WTC11 (cell line): ENCODE results near the gene SPSB2. TPM values are rescaled to one million over a fixed set of nuclear protein-coding genes. Genes with fewer than 3 reads are reported as not detected.

Experiments used
- ATAC-seq: fragments of 200-7000 bp; cut with Tn5 transposase; 2 replicates; pipeline ENCODE4 v1.10.0; 2021; ENCODE audit warnings: mild to moderate bottlenecking, moderate library complexity
- CTCF ChIA-PET: fragments of 300-600 bp; sonication (Branson Sonifier 250); formaldehyde crosslinking; loops from one replicate; lab custom pipeline; 2021; ENCODE audit warnings: antibody characterized with exemption; lab: Charles Lee
- POLR2A ChIA-PET: fragments of 350-600 bp; sonication (Branson Sonifier 250); formaldehyde crosslinking; loops from one replicate; lab custom pipeline; 2021; ENCODE audit warnings: antibody characterized with exemption; lab: Charles Lee
- DNase-seq: peaks from one replicate; pipeline ENCODE4 v3.0.0; 2021; ENCODE audit warnings: low spot score
- H3K27ac Mint-ChIP-seq: 2 replicates; pipeline ENCODE4 v1.8.0; 2021; ENCODE audit warnings: mixed read lengths
- H3K27me3 Mint-ChIP-seq: 2 replicates; pipeline ENCODE4 v1.8.0; 2021; ENCODE audit warnings: low read depth, mild to moderate bottlenecking, moderate library complexity, mixed read lengths
- H3K36me3 Mint-ChIP-seq: 2 replicates; pipeline ENCODE4 v1.8.0; 2021; ENCODE audit warnings: mixed read lengths
- H3K4me1 Mint-ChIP-seq: 2 replicates; pipeline ENCODE4 v1.8.0; 2022; ENCODE audit warnings: mixed read lengths
- H3K4me3 Mint-ChIP-seq: 2 replicates; pipeline ENCODE4 v1.8.0; 2021; ENCODE audit warnings: mild to moderate bottlenecking, moderate library complexity, mixed read lengths
- H3K9me3 Mint-ChIP-seq: 2 replicates; pipeline ENCODE4 v1.8.0; 2021; ENCODE audit warnings: mixed read lengths
- FOXJ3 ChIP-seq: sonication (generic); formaldehyde crosslinking; IDR thresholded peaks from 2 replicates; pipeline ENCODE4 v1.9.0; 2021; ENCODE audit warnings: missing genetic modification reagents, mild to moderate bottlenecking, borderline replicate concordance
- FOXP1 ChIP-seq: sonication (generic); formaldehyde crosslinking; IDR thresholded peaks from 2 replicates; pipeline ENCODE4 v1.8.0; 2022; ENCODE audit warnings: missing genetic modification reagents, mild to moderate bottlenecking, moderate library complexity, borderline replicate concordance
- IRF2 ChIP-seq: sonication (generic); formaldehyde crosslinking; IDR thresholded peaks from 2 replicates; pipeline ENCODE4 v1.8.0; 2022; ENCODE audit warnings: low read depth, missing genetic modification reagents, borderline replicate concordance
- ZNF671 ChIP-seq: fragments of 250-450 bp; sonication (Bioruptor Pico); IDR thresholded peaks from 2 replicates; pipeline ENCODE4 v1.8.0; 2021; ENCODE audit warnings: mild to moderate bottlenecking
- total RNA-seq: library from RNA; stranded (reverse); gene quantifications from 3 replicates; pipeline ENCODE4 v1.2.3, GENCODE V29; 2021
- TF ChIP-seq, protein P1 (sequence below): sonication (generic); formaldehyde crosslinking; IDR thresholded peaks from 2 replicates; pipeline ENCODE4 v1.8.0; 2022; ENCODE audit warnings: missing genetic modification reagents
- TF ChIP-seq, protein P2 (sequence below): sonication (generic); formaldehyde crosslinking; IDR thresholded peaks from 2 replicates; pipeline ENCODE4 v1.8.0; 2023; ENCODE audit warnings: missing genetic modification reagents
- TF ChIP-seq, protein P3 (sequence below): fragments of 250-450 bp; sonication (Bioruptor Pico); IDR thresholded peaks from 2 replicates; pipeline ENCODE4 v1.8.0; 2021; ENCODE audit warnings: mild to moderate bottlenecking
- TF ChIP-seq, protein P4 (sequence below): sonication (generic); formaldehyde crosslinking; IDR thresholded peaks from 2 replicates; pipeline ENCODE4 v1.8.1; 2023; ENCODE audit warnings: mild to moderate bottlenecking, missing genetic modification reagents, moderate library complexity
- TF ChIP-seq, protein P5 (sequence below): sonication (generic); formaldehyde crosslinking; IDR thresholded peaks from 2 replicates; pipeline ENCODE4 v1.8.1; 2023; ENCODE audit warnings: mild to moderate bottlenecking, moderate library complexity, missing genetic modification reagents
- TF ChIP-seq, protein P6 (sequence below): sonication (generic); formaldehyde crosslinking; IDR thresholded peaks from 2 replicates; pipeline ENCODE4 v1.8.0; 2023; ENCODE audit warnings: mild to moderate bottlenecking, missing genetic modification reagents

Gene SPSB2
- total RNA-seq, 1 experiment from 2014 or later: 25.5 TPM

DNA sequence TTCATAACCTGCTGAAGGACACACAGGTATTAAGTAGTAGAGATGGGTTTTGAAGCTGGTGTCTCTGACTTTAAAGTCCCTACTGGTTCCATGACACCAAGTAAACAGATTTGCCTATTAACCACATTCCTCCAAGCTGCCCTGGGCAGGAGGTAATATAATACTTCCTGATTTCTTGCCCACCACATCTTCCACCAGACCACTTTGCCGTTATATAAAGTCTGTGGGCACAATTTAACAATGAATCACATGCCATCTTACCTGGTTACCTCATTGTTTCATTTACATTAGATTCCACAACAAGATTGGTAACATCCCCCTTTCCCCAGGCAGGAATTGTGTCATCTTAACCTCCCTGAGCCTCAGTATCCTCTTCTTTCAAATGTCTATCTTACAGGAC is 30.6 kb upstream of the SPSB2 start:
- ATAC-seq: no peak
- Mint-ChIP-seq H3K9me3 (no peaks in the 10 kb centered on the region), H3K4me1 (peaks cover 12% of the 10 kb centered on the region)
- CTCF ChIA-PET: interaction anchor here (0.8 to 8.0 kb wide), 7 partner anchors 12 to 37 kb away, joined by 4 to 53 read pairs (median 10); partner anchors contain the start of genes SPSB2 and TPI1
- TF ChIP-seq, protein P1, sequence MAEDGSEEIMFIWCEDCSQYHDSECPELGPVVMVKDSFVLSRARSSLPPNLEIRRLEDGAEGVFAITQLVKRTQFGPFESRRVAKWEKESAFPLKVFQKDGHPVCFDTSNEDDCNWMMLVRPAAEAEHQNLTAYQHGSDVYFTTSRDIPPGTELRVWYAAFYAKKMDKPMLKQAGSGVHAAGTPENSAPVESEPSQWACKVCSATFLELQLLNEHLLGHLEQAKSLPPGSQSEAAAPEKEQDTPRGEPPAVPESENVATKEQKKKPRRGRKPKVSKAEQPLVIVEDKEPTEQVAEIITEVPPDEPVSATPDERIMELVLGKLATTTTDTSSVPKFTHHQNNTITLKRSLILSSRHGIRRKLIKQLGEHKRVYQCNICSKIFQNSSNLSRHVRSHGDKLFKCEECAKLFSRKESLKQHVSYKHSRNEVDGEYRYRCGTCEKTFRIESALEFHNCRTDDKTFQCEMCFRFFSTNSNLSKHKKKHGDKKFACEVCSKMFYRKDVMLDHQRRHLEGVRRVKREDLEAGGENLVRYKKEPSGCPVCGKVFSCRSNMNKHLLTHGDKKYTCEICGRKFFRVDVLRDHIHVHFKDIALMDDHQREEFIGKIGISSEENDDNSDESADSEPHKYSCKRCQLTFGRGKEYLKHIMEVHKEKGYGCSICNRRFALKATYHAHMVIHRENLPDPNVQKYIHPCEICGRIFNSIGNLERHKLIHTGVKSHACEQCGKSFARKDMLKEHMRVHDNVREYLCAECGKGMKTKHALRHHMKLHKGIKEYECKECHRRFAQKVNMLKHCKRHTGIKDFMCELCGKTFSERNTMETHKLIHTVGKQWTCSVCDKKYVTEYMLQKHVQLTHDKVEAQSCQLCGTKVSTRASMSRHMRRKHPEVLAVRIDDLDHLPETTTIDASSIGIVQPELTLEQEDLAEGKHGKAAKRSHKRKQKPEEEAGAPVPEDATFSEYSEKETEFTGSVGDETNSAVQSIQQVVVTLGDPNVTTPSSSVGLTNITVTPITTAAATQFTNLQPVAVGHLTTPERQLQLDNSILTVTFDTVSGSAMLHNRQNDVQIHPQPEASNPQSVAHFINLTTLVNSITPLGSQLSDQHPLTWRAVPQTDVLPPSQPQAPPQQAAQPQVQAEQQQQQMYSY: no peak
- TF ChIP-seq, protein P2, sequence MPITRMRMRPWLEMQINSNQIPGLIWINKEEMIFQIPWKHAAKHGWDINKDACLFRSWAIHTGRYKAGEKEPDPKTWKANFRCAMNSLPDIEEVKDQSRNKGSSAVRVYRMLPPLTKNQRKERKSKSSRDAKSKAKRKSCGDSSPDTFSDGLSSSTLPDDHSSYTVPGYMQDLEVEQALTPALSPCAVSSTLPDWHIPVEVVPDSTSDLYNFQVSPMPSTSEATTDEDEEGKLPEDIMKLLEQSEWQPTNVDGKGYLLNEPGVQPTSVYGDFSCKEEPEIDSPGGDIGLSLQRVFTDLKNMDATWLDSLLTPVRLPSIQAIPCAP (CRISPR knock-in tag): no peak
- TF ChIP-seq FOXJ3 (CRISPR knock-in tag) (no peak), IRF2 (no peak)
- TF ChIP-seq, protein P3, sequence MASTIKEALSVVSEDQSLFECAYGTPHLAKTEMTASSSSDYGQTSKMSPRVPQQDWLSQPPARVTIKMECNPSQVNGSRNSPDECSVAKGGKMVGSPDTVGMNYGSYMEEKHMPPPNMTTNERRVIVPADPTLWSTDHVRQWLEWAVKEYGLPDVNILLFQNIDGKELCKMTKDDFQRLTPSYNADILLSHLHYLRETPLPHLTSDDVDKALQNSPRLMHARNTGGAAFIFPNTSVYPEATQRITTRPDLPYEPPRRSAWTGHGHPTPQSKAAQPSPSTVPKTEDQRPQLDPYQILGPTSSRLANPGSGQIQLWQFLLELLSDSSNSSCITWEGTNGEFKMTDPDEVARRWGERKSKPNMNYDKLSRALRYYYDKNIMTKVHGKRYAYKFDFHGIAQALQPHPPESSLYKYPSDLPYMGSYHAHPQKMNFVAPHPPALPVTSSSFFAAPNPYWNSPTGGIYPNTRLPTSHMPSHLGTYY (CRISPR knock-in tag): no peak
- TF ChIP-seq, all 79 proteins: peak for 0
- Mint-ChIP-seq H3K36me3 (no peaks in the 10 kb centered on the region), H3K27me3 (peaks cover 6% of the 10 kb centered on the region; the same call in 1 of the 2 replicates), H3K4me3 (no peak overlapping the region), H3K27ac (no peak overlapping the region; the same call in 1 of the 2 replicates)
- POLR2A ChIA-PET: interaction anchor here (1.6 to 2.1 kb wide), 2 partner anchors 34 to 40 kb away, joined by 9 to 12 read pairs; partner anchors contain the start of genes C12orf57 and RNU7-1
- no peak for DNase-seq

DNA sequence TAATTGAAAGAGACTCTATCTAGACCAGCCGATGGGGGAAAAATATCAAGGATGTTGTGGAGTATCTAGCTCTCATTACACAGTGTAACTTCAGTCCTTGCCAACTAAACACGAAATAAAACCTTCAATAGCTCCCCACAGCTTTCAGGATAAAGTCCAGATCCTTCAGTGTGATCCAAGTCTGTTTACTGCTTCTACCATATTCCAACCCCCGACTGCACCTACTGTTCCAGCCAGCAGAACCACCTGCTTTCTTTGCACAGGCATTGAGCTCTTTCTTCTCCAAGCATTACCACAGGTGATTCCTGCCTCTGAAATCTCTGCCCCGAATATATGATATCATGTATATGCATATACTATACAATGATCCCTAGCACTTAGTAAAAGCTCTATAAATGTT is 29.3 kb upstream of the SPSB2 start:
- Mint-ChIP-seq H3K36me3 (no peaks in the 10 kb centered on the region), H3K27me3 (peaks cover 2% of the 10 kb centered on the region; the same call in 1 of the 2 replicates), H3K9me3 (no peaks in the 10 kb centered on the region), H3K27ac (peak overlapping the region; percentile 17; the same call in 1 of the 2 replicates), H3K4me1 (peaks cover 12% of the 10 kb centered on the region), H3K4me3 (no peak overlapping the region)
- DNase-seq (no peak), ATAC-seq (no peak)
- TF ChIP-seq, protein P4, sequence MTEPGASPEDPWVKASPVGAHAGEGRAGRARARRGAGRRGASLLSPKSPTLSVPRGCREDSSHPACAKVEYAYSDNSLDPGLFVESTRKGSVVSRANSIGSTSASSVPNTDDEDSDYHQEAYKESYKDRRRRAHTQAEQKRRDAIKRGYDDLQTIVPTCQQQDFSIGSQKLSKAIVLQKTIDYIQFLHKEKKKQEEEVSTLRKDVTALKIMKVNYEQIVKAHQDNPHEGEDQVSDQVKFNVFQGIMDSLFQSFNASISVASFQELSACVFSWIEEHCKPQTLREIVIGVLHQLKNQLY (CRISPR knock-in tag): no peak
- TF ChIP-seq ZNF671 (CRISPR knock-in tag): no peak
- TF ChIP-seq FOXP1: no peak
- TF ChIP-seq, protein P5, sequence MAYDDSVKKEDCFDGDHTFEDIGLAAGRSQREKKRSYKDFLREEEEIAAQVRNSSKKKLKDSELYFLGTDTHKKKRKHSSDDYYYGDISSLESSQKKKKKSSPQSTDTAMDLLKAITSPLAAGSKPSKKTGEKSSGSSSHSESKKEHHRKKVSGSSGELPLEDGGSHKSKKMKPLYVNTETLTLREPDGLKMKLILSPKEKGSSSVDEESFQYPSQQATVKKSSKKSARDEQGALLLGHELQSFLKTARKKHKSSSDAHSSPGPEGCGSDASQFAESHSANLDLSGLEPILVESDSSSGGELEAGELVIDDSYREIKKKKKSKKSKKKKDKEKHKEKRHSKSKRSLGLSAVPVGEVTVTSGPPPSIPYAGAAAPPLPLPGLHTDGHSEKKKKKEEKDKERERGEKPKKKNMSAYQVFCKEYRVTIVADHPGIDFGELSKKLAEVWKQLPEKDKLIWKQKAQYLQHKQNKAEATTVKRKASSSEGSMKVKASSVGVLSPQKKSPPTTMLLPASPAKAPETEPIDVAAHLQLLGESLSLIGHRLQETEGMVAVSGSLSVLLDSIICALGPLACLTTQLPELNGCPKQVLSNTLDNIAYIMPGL (CRISPR knock-in tag): no peak
- TF ChIP-seq, protein P6, sequence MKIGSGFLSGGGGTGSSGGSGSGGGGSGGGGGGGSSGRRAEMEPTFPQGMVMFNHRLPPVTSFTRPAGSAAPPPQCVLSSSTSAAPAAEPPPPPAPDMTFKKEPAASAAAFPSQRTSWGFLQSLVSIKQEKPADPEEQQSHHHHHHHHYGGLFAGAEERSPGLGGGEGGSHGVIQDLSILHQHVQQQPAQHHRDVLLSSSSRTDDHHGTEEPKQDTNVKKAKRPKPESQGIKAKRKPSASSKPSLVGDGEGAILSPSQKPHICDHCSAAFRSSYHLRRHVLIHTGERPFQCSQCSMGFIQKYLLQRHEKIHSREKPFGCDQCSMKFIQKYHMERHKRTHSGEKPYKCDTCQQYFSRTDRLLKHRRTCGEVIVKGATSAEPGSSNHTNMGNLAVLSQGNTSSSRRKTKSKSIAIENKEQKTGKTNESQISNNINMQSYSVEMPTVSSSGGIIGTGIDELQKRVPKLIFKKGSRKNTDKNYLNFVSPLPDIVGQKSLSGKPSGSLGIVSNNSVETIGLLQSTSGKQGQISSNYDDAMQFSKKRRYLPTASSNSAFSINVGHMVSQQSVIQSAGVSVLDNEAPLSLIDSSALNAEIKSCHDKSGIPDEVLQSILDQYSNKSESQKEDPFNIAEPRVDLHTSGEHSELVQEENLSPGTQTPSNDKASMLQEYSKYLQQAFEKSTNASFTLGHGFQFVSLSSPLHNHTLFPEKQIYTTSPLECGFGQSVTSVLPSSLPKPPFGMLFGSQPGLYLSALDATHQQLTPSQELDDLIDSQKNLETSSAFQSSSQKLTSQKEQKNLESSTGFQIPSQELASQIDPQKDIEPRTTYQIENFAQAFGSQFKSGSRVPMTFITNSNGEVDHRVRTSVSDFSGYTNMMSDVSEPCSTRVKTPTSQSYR (CRISPR knock-in tag): no peak
- ChIA-PET POLR2A (interaction anchor here (1.0 to 1.2 kb wide), 2 partner anchors 11 to 23 kb away, joined by 3 read pairs; no protein-coding TSS in a partner anchor), CTCF (interaction anchor here (1.9 to 8.0 kb wide), 3 partner anchors 11 to 33 kb away, joined by 5 to 53 read pairs (median 10); partner anchors contain the start of gene SPSB2)
